ENCODE results near the gene WBP2NL. TPM values are rescaled to one million over a fixed set of nuclear protein-coding genes. Genes with fewer than 3 reads are reported as not detected.
A peak's percentile ranks its signal among the peaks of the same experiment; 100 is the strongest.

WBP2NL gene
- total and polyA plus RNA-seq, 10 donors = 1.2 to 5.0 (median 1.8) TPM

DNA sequence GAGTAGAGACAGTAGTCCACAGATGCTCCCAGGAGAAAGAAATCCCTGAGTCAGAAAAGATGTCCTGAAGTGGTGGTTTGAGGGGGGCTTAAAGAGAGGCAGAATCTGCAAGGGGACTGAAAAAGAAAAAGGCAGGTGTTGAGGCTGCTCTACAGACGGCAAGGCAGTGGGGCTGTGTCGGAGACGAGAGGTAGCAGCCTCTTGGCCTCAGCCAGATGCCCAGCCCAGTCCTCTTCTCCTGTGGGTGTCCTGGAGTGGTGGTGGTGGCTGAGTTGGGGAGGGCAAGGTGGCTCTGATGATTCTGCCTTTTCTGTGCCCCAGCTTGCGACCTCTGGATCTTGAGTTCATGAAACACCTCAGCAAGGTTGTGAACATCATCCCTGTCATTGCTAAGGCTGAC lies 9.3 kb upstream of the WBP2NL start:
- no peak overlapping the region for H3K27ac ChIP-seq
- peak; percentile 25 for DNase-seq
- 68 to 94% (median 80%) methylated on average over 4 of the region's 4 CpGs for WGBS, 5 donors
- no peak overlapping the region for H3K4me3 ChIP-seq
- no peaks in the 10 kb centered on the region for H3K4me1 ChIP-seq
- peaks cover 0 to 6% (median 0%) of the 10 kb centered on the region in 7 donors for H3K27me3 ChIP-seq (replicated peaks in 1 of 7)
- intact Hi-C loops (cut with DNase I; ENCODE audit: low total_unique reads) = no loop called here
- no peaks in the 10 kb centered on the region for H3K9me3 ChIP-seq
- TF ChIP-seq, protein P1, sequence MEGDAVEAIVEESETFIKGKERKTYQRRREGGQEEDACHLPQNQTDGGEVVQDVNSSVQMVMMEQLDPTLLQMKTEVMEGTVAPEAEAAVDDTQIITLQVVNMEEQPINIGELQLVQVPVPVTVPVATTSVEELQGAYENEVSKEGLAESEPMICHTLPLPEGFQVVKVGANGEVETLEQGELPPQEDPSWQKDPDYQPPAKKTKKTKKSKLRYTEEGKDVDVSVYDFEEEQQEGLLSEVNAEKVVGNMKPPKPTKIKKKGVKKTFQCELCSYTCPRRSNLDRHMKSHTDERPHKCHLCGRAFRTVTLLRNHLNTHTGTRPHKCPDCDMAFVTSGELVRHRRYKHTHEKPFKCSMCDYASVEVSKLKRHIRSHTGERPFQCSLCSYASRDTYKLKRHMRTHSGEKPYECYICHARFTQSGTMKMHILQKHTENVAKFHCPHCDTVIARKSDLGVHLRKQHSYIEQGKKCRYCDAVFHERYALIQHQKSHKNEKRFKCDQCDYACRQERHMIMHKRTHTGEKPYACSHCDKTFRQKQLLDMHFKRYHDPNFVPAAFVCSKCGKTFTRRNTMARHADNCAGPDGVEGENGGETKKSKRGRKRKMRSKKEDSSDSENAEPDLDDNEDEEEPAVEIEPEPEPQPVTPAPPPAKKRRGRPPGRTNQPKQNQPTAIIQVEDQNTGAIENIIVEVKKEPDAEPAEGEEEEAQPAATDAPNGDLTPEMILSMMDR (IDR thresholded peaks at IDR 0.05 in 8 of 11, conservative IDR thresholded peaks at IDR 0.05 in 3 of 11) = no peak
- TF ChIP-seq POLR2AphosphoS5 (IDR thresholded peaks at IDR 0.05) (no peak), POLR2A (IDR thresholded peaks at IDR 0.05) (no peak)
- H3K36me3 ChIP-seq = no peaks in the 10 kb centered on the region

DNA sequence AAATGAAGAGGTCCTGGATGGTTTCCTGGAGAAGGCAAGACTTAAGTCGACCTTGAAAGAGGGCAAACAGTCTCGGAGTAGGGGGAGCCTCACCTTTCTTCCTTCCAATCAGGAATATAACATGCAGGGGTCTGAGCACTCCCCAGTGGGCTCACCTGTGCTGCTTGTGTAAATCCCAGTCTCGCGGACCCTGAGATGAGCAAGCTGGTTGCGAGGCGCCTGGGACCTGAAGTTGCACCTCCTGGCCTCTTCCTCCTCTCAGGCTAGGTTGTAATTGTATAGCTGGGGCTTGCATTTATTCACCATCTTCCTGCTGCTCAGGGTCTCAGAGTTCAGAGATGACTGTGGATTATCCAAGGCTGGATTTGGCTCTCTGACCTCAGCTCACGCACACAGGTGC lies 7.5 kb upstream of the WBP2NL start:
- WGBS, 5 donors = 86 to 92% (median 87%) methylated on average over 7 of the region's 7 CpGs
- Histone ChIP-seq H3K4me3 (no peak overlapping the region), H3K4me1 (no peaks in the 10 kb centered on the region), H3K9me3 (no peaks in the 10 kb centered on the region), H3K27me3 (replicated peaks in 1 of 7) (peaks cover 0 to 6% (median 0%) of the 10 kb centered on the region in 7 donors), H3K27ac (no peak overlapping the region), H3K36me3 (no peaks in the 10 kb centered on the region)
- TF ChIP-seq POLR2AphosphoS5 (IDR thresholded peaks at IDR 0.05) (no peak), POLR2A (IDR thresholded peaks at IDR 0.05) (no peak)
- TF ChIP-seq, protein P1 (IDR thresholded peaks at IDR 0.05 in 8 of 11, conservative IDR thresholded peaks at IDR 0.05 in 3 of 11) = no peak
- peak; percentile 37 for DNase-seq
- intact Hi-C loops (cut with DNase I; ENCODE audit: low total_unique reads) = no loop called here

DNA sequence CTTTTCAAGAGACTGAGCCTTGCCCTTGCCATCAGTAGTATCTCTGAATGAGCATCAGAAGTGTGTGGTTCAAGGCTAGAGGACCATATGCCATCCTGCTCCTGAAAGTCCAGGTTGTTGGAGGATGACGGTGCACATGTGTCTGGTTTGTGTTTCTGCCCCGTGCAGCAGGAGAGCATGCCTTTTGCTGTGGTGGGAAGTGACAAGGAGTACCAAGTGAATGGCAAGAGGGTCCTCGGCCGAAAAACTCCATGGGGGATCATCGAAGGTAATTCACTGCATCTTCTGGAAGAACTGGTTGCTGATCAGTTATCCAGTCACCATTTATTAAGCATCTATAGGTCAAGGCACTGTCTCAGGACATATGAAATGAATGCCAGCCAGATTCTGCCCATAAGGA lies 6.1 kb upstream of the WBP2NL start:
- TF ChIP-seq POLR2AphosphoS5 (IDR thresholded peaks at IDR 0.05) = no peak
- Histone ChIP-seq H3K9me3 (no peaks in the 10 kb centered on the region), H3K4me3 (no peak overlapping the region), H3K27me3 (replicated peaks in 1 of 7) (peaks cover 0 to 6% (median 0%) of the 10 kb centered on the region in 7 donors), H3K4me1 (no peaks in the 10 kb centered on the region), H3K36me3 (no peaks in the 10 kb centered on the region), H3K27ac (no peak overlapping the region)
- DNase-seq = peak; percentile 15
- intact Hi-C loops (cut with DNase I; ENCODE audit: low total_unique reads) = no loop called here
- WGBS, 5 donors = 85 to 95% (median 93%) methylated on average over 5 of the region's 5 CpGs

DNA sequence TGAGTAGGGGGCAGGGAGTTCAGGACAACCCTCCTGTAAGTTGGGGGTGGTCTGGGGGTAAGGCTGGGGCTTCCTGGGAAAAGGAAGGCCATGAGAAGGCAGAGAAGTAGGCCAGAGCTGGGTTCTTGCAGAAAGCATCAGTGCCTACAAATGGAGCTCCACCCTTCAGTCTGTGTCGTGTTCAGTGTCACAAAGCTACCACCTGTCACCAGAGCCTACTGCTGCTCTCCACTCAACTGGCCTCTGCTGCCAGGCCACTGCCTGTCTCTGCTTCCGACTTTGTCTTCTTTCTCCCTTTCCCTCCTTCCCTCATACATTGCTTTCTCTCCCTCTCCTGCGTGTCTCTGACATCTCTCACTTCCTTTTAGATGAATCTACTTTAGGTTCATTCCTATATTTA lies 3.4 kb upstream of the WBP2NL start:
- Histone ChIP-seq H3K27ac (no peak overlapping the region), H3K36me3 (no peaks in the 10 kb centered on the region), H3K27me3 (replicated peaks in 1 of 7) (peaks cover 0 to 8% (median 0%) of the 10 kb centered on the region in 7 donors), H3K4me1 (peaks cover 4 to 19% (median 10%) of the 10 kb centered on the region in 6 donors), H3K9me3 (no peaks in the 10 kb centered on the region), H3K4me3 (no peak overlapping the region)
- intact Hi-C loops (cut with DNase I; ENCODE audit: low total_unique reads) = no loop called here
- DNase-seq = no peak
- 57 to 73% (median 65%) methylated on average over 3 of the region's 3 CpGs for WGBS, 5 donors
- TF ChIP-seq POLR2AphosphoS5 (IDR thresholded peaks at IDR 0.05) (no peak), POLR2A (IDR thresholded peaks at IDR 0.05) (no peak)
- TF ChIP-seq, protein P1 (IDR thresholded peaks at IDR 0.05 in 8 of 11, conservative IDR thresholded peaks at IDR 0.05 in 3 of 11) = no peak

DNA sequence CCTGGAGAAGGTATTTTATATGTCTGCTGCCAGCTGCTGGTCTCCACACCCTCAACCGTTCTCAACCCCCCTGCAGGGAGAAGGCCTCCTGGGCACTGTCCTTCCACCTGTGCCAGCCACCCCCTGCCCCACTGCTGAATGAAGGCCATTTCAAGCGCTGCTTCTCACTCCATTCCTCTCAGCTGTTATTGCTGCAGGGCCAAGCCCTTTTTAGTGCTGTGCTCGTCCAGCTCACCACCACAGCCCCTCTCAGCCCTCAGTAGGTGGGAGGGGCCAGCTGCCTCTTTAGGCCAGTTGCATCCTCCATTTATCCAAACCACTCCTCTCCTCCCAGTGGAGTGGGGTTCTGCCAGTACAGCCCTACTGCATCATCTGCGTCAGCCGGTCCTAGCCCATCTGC lies 1.8 kb upstream of the WBP2NL start:
- peaks cover 0 to 5% (median 0%) of the 10 kb centered on the region in 8 donors for H3K9me3 ChIP-seq
- peaks cover 0 to 8% (median 0%) of the 10 kb centered on the region in 7 donors for H3K27me3 ChIP-seq (replicated peaks in 1 of 7)
- TF ChIP-seq POLR2AphosphoS5 (IDR thresholded peaks at IDR 0.05) = no peak
- TF ChIP-seq, protein P1 (IDR thresholded peaks at IDR 0.05 in 8 of 11, conservative IDR thresholded peaks at IDR 0.05 in 3 of 11) = no peak
- intact Hi-C loops (cut with DNase I; ENCODE audit: low total_unique reads) = no loop called here
- peaks cover 0 to 8% (median 0%) of the 10 kb centered on the region in 6 donors for H3K36me3 ChIP-seq
- peaks cover 4 to 19% (median 10%) of the 10 kb centered on the region in 6 donors for H3K4me1 ChIP-seq
- DNase-seq = no peak
- H3K4me3 ChIP-seq = no peak overlapping the region
- WGBS, 5 donors = 76 to 96% (median 90%) methylated on average over 3 to 5 of the region's 5 CpGs
- no peak overlapping the region for H3K27ac ChIP-seq

All from spleen (tissue), 11 donors.